DOHH2 (cell line): ENCODE measurements around the gene SPCS1.

Experiments used
- H3F3A ChIP-seq: fragments of 200-600 bp; sonication (generic), shearing (Covaris generic); 2 replicates; pipeline ENCODE4 v1.6.0; 2016; ENCODE audit warnings: antibody characterized with exemption, mild to moderate bottlenecking; ENCODE audit not compliant: control insufficient read depth, insufficient read depth
- H3K27ac ChIP-seq: fragments of 200-600 bp; sonication (generic); 2 replicates; pipeline ENCODE4 v1.5.1; 2014; ENCODE audit warnings: low read depth, mild to moderate bottlenecking, low read length, moderate library complexity
- H3K27me3 ChIP-seq: fragments of 200-600 bp; sonication (generic); 2 replicates; pipeline ENCODE4 v1.6.1; 2014; ENCODE audit warnings: mild to moderate bottlenecking, low read length, mixed read lengths; ENCODE audit not compliant: control insufficient read depth
- H3K36me3 ChIP-seq: fragments of 200-600 bp; sonication (generic); 2 replicates; pipeline ENCODE4 v1.6.1; 2014; ENCODE audit warnings: mild to moderate bottlenecking, low read length, moderate library complexity, mixed read lengths; ENCODE audit not compliant: control insufficient read depth
- H3K4me1 ChIP-seq: fragments of 200-600 bp; sonication (generic); 2 replicates; pipeline ENCODE4 v1.6.1; 2014; ENCODE audit warnings: mild to moderate bottlenecking, low read length, mixed read lengths; ENCODE audit not compliant: control insufficient read depth
- H3K4me2 ChIP-seq: fragments of 200-600 bp; sonication (generic); 2 replicates; pipeline ENCODE4 v1.6.0; 2014; ENCODE audit warnings: mild to moderate bottlenecking, low read length, moderate library complexity
- H3K4me3 ChIP-seq: fragments of 200-600 bp; sonication (generic); 2 replicates; pipeline ENCODE4 v1.5.1; 2014; ENCODE audit warnings: mild to moderate bottlenecking, low read length, mixed read lengths
- H3K79me2 ChIP-seq: fragments of 200-600 bp; sonication (generic); 2 replicates; pipeline ENCODE4 v1.6.1; 2014; ENCODE audit warnings: mild to moderate bottlenecking, low read length, mixed read lengths; ENCODE audit not compliant: control insufficient read depth
- H3K9me2 ChIP-seq: fragments of 200-600 bp; sonication (generic); replicated peaks from 2 replicates; pipeline ENCODE4 v1.6.1; 2014; ENCODE audit warnings: mild to moderate bottlenecking, low read length, mixed read lengths; ENCODE audit not compliant: control insufficient read depth
- H3K9me3 ChIP-seq: fragments of 200-600 bp; sonication (generic); 2 replicates; pipeline ENCODE4 v1.6.1; 2014; ENCODE audit warnings: antibody characterized with exemption, low read length, mixed read lengths; ENCODE audit not compliant: control insufficient read depth, insufficient read depth
- H4K20me1 ChIP-seq: fragments of 200-600 bp; sonication (generic); 2 replicates; pipeline ENCODE4 v1.6.0; 2014; ENCODE audit warnings: low read depth, mild to moderate bottlenecking, antibody characterized with exemption, low read length, moderate library complexity; ENCODE audit not compliant: control insufficient read depth, insufficient read depth
- CTCF ChIP-seq: fragments of 200-600 bp; sonication (generic); IDR thresholded peaks from one replicate; pipeline ENCODE4 v1.5.1; 2014; ENCODE audit warnings: antibody characterized with exemption, mild to moderate bottlenecking, low read depth, low read length; ENCODE audit not compliant: poor library complexity, severe bottlenecking
- EZH2phosphoT487 ChIP-seq: fragments of 200-600 bp; sonication (generic); IDR thresholded peaks from 2 replicates; pipeline ENCODE4 v1.6.1; 2017; ENCODE audit warnings: borderline replicate concordance, mild to moderate bottlenecking, antibody characterized with exemption, low read length, moderate library complexity, mixed read lengths

The SPCS1 gene

GRCh38 chr3:52684184-52684583 is 21.7 kb upstream of the SPCS1 start:
- peak overlapping the region; percentile 89 for H3K4me2 ChIP-seq

GRCh38 chr3:52685285-52685708 is 20.6 kb upstream of the SPCS1 start:
- Histone ChIP-seq H3K27ac (peak overlapping the region; percentile 80), H3K79me2 (peaks cover 96% of the 10 kb centered on the region), H3K36me3 (peaks cover 82% of the 10 kb centered on the region), H3K4me2 (peak overlapping the region; percentile 89), H3K27me3 (no peaks in the 10 kb centered on the region), H3K4me3 (peak overlapping the region; percentile 98), H3F3A (peaks cover 33% of the 10 kb centered on the region), H3K9me3 (no peaks in the 10 kb centered on the region), H4K20me1 (peaks cover 29% of the 10 kb centered on the region), H3K4me1 (peaks cover 47% of the 10 kb centered on the region), H3K9me2 (no peaks in the 10 kb centered on the region)
- no peak for TF ChIP-seq CTCF
- TF ChIP-seq EZH2phosphoT487 = no peak

More at GRCh38 chr3:52684184-52684583, 21.7 kb upstream of the SPCS1 start:
- Histone ChIP-seq H3K9me2 (no peaks in the 10 kb centered on the region), H3K27me3 (no peaks in the 10 kb centered on the region), H4K20me1 (peaks cover 26% of the 10 kb centered on the region), H3K79me2 (peaks cover 95% of the 10 kb centered on the region), H3K4me1 (peaks cover 44% of the 10 kb centered on the region), H3K4me3 (peak overlapping the region; percentile 98), H3K27ac (0 out of 2 replicates have a peak overlapping the region, but pooled peaks have one; percentile 80), H3K36me3 (peaks cover 82% of the 10 kb centered on the region), H3F3A (peaks cover 27% of the 10 kb centered on the region), H3K9me3 (no peaks in the 10 kb centered on the region)
- no peak for TF ChIP-seq EZH2phosphoT487
- no peak for TF ChIP-seq CTCF

- H3K36me3 ChIP-seq = peaks cover 83% of the 10 kb centered on the region
- no peaks in the 10 kb centered on the region for H3K27me3 ChIP-seq
- peaks cover 47% of the 10 kb centered on the region for H3K4me1 ChIP-seq
Measured at GRCh38 chr3:52685709-52686691, 19.9 kb upstream of the SPCS1 start, which contains the start of the genes GNL3 and PBRM1. Gene GNL3, plus strand, starts transcription at chr3:52686032. Its CDS starts 61 bp downstream, at chr3:52686093. Gene PBRM1, minus strand, starts transcription at chr3:52685913.

More at GRCh38 chr3:52685709-52686691, 19.9 kb upstream of the SPCS1 start, which contains the start of the genes GNL3 and PBRM1:
- Histone ChIP-seq H3K27ac (peak within 1 kb of the TSS; percentile 80), H4K20me1 (peaks cover 29% of the 10 kb centered on the region), H3K79me2 (peaks cover 94% of the 10 kb centered on the region), H3K4me3 (peak within 1 kb of the TSS; percentile 98), H3K9me3 (no peaks in the 10 kb centered on the region), H3K9me2 (no peaks in the 10 kb centered on the region), H3F3A (peaks cover 39% of the 10 kb centered on the region), H3K4me2 (peak within 1 kb of the TSS; percentile 96)
- TF ChIP-seq EZH2phosphoT487 (no peak), CTCF (no peak)
